ENCODE results near the gene PANK1.

GRCh38 chr10:89534826-89535166 is 110.2 kb downstream of the PANK1 start:
- no peak for TF ChIP-seq CTCF (IDR thresholded peaks at IDR 0.05)
- TF ChIP-seq ZFX (IDR thresholded peaks at IDR 0.05; ENCODE audit: borderline replicate concordance), result no peak
